ENCODE data around the gene MNX1.

MNX1 gene

DNA sequence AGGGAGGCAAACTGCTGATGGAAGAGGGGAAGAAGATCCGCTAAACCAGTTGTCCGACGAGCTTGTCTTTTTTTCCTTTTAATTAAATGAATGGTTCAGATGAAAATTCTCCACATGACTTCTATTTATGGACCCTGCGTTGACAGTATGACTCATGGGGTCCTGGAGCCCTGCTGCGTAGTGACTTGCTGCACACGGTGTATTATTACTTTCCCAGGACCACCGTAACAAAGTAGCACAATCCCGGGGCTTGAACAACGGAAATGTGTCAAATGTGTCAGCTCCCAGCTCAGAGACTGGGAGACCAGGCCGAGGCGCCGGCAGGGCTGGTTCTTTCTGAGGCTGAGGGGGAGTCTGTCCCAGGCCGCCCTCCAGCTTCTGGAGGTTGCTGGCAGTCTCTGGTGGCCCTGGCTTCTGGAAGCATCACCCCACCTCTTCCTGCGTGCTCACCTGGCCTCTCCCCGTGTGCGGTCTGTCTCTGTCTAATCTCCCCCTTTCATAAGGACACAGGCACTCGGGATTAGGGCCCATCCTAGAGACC is 33.8 kb upstream of the MNX1 start:
- no peaks in the 10 kb centered on the region for H3K27me3 ChIP-seq (ENCODE audit: control insufficient read depth in 1 of 2, insufficient read depth in 2 of 2, low read length in 2 of 2)
- H3K4me3 ChIP-seq (ENCODE audit: low read depth in 1 of 2, low read length in 2 of 2): no peak overlapping the region
- H3K27ac ChIP-seq (ENCODE audit: low read depth, low read length): no peak overlapping the region
- no peaks in the 10 kb centered on the region for H3K36me3 ChIP-seq (ENCODE audit: insufficient read depth, low read length)
- H3K9ac ChIP-seq (ENCODE audit: low read length): no peak overlapping the region
- no peaks in the 10 kb centered on the region for H3K9me3 ChIP-seq (ENCODE audit: low read length)
- H3K4me1 ChIP-seq (ENCODE audit: insufficient read depth, low read length): no peaks in the 10 kb centered on the region

DNA sequence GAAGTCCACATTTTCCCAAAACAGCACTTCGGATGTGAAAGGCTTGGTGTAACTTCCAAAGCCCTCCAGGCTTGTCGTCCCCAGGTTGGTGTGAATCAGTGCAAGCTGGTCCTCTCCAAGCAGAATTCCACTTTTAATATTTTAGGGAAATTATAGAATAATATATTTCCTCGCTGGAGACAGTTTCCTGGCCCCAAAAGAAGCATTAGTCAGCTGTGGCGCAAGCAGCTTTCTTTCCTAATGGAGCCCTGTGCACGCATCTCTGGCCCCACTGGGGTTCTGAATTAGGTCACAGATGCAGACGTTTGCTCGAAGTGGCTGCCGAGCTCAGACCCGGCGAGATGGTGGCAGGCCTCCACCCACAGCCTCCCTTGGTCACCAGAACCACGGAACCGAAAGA is 33.3 kb upstream of the MNX1 start:
- H3K27ac ChIP-seq (ENCODE audit: low read depth, low read length): no peak overlapping the region

DNA sequence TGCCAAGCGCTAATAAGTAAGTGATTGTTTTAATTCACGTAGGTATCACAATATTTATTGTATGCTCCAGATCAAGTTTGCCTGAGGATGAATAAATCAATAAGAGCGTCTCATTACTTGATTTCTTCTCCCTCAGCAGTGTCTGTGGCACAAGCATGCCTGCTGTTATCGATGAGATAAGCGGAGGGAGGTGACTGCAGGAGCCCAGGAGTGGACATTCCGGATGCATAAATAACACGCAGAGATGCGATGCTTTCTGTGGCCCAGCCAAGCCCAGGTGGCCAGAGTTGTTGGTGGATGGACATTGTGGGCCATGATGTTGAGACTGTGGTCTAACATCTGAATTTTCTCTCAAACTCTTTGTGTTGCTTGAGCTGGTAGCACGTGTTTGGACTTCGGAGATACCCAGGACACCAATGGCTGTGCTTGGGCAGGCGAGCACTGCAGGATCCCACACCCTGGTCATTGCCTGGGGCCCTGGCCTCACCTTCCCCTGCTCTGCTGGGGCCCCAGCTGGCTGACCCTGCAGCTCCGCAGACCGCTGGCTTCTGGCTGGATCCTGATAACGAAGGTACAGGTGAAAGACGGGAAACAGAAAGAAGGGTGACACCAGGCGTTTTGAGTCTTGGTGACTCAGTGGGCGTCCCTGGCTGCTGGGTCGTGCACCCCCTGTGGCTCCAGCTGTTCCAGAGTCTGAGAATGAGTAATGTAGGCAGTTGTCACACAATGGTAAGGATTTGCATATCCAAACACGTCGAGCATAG is 31.2 kb upstream of the MNX1 start:
- Histone ChIP-seq H3K27me3 (ENCODE audit: control insufficient read depth in 1 of 2, insufficient read depth in 2 of 2, low read length in 2 of 2) (no peaks in the 10 kb centered on the region), H3K36me3 (ENCODE audit: insufficient read depth, low read length) (no peaks in the 10 kb centered on the region), H3K27ac (ENCODE audit: low read depth, low read length) (no peak overlapping the region)

More for the DNA sequence above, 33.3 kb upstream of the MNX1 start:
- Histone ChIP-seq H3K27me3 (ENCODE audit: control insufficient read depth in 1 of 2, insufficient read depth in 2 of 2, low read length in 2 of 2) (no peaks in the 10 kb centered on the region), H3K9ac (ENCODE audit: low read length) (no peak overlapping the region), H3K4me1 (ENCODE audit: insufficient read depth, low read length) (no peaks in the 10 kb centered on the region), H3K36me3 (ENCODE audit: insufficient read depth, low read length) (no peaks in the 10 kb centered on the region), H3K9me3 (ENCODE audit: low read length) (no peaks in the 10 kb centered on the region), H3K4me3 (ENCODE audit: low read depth in 1 of 2, low read length in 2 of 2) (no peak overlapping the region)

DNA sequence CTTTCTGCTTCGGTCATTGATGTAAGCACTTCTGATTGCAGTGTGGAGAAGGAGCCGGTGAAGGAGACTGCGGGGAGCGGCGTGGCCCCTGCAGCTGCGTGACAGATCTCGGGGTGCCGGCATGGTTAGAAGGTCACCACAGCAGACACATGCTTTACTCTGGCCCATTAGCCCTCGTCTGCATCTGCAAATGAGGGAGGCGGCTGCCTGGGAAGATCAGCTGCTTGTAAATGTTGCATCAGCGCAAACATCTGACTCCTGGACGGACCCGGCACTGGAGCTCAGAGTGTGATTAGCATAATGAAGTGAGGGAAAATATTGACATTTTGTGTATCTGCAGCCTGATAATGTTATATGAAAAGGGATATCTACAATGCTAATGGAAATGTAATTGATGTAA is 30.5 kb upstream of the MNX1 start:
- no peaks in the 10 kb centered on the region for H3K27me3 ChIP-seq (ENCODE audit: control insufficient read depth in 1 of 2, insufficient read depth in 2 of 2, low read length in 2 of 2)
- no peak overlapping the region for H3K27ac ChIP-seq (ENCODE audit: low read depth, low read length)
- H3K4me1 ChIP-seq (ENCODE audit: insufficient read depth, low read length): no peaks in the 10 kb centered on the region
- H3K4me3 ChIP-seq (ENCODE audit: low read depth in 1 of 2, low read length in 2 of 2): no peak overlapping the region
- no peak overlapping the region for H3K9ac ChIP-seq (ENCODE audit: low read length)
- H3K9me3 ChIP-seq (ENCODE audit: low read length): peaks cover 5% of the 10 kb centered on the region
- H3K36me3 ChIP-seq (ENCODE audit: insufficient read depth, low read length): no peaks in the 10 kb centered on the region

More for the DNA sequence above, 31.2 kb upstream of the MNX1 start:
- no peaks in the 10 kb centered on the region for H3K4me1 ChIP-seq (ENCODE audit: insufficient read depth, low read length)
- no peaks in the 10 kb centered on the region for H3K9me3 ChIP-seq (ENCODE audit: low read length)
- no peak overlapping the region for H3K9ac ChIP-seq (ENCODE audit: low read length)
- no peak overlapping the region for H3K4me3 ChIP-seq (ENCODE audit: low read depth in 1 of 2, low read length in 2 of 2)

DNA sequence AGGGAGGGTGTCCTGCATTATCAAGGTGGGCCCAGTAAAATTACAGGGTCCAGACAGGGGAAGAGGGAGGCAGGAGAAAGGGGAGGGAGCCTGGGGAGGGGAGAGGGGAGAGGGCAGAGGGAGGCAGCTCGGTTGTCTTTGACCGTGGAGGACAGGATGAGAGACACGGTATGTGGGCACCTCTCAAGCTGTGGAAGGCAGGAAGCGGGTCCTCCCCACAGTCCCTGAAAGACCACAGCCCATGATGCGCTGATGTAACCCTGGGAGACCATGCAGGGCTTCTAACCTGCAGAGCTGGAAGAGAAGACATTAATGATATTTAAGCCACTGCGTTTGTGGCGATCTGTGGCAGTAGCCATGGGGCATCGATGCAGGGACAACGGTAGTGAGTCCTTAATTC is 27.2 kb upstream of the MNX1 start:
- peaks cover 0 to 5% of the 10 kb centered on the region in 2 donors for H3K27me3 ChIP-seq (ENCODE audit: control insufficient read depth in 1 of 2, insufficient read depth in 2 of 2, low read length in 2 of 2)

DNA sequence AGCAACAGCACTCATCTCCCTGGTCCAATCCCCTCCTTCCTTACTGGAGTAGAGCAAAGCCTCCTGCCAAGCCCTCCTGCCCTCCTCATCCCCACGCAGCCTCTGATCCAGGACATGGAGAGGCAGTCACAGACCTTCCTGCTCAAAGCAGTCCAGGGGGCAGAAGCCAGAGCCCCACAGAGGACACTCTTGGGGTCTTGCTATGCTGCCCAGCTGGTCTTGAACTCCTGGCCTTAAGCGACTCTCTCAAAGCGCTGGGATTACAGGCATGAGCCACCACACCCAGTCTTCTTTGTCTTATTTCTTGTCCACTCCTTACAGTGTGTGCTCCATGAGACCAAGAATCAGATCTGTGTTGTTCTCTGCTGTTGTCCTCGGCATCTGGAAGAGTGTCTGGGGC is 26.6 kb upstream of the MNX1 start:
- Histone ChIP-seq H3K27me3 (ENCODE audit: control insufficient read depth in 1 of 2, insufficient read depth in 2 of 2, low read length in 2 of 2) (peaks cover 1 to 5% of the 10 kb centered on the region in 2 donors), H3K27ac (ENCODE audit: low read depth, low read length) (no peak overlapping the region), H3K4me1 (ENCODE audit: insufficient read depth, low read length) (no peaks in the 10 kb centered on the region), H3K36me3 (ENCODE audit: insufficient read depth, low read length) (no peaks in the 10 kb centered on the region), H3K4me3 (ENCODE audit: low read depth in 1 of 2, low read length in 2 of 2) (no peak overlapping the region), H3K9ac (ENCODE audit: low read length) (no peak overlapping the region), H3K9me3 (ENCODE audit: low read length) (peaks cover 7% of the 10 kb centered on the region)

More for the DNA sequence above, 27.2 kb upstream of the MNX1 start:
- no peak overlapping the region for H3K9ac ChIP-seq (ENCODE audit: low read length)
- no peaks in the 10 kb centered on the region for H3K36me3 ChIP-seq (ENCODE audit: insufficient read depth, low read length)
- H3K27ac ChIP-seq (ENCODE audit: low read depth, low read length): no peak overlapping the region
- peaks cover 7% of the 10 kb centered on the region for H3K9me3 ChIP-seq (ENCODE audit: low read length)
- no peaks in the 10 kb centered on the region for H3K4me1 ChIP-seq (ENCODE audit: insufficient read depth, low read length)
- H3K4me3 ChIP-seq (ENCODE audit: low read depth in 1 of 2, low read length in 2 of 2): no peak overlapping the region

DNA sequence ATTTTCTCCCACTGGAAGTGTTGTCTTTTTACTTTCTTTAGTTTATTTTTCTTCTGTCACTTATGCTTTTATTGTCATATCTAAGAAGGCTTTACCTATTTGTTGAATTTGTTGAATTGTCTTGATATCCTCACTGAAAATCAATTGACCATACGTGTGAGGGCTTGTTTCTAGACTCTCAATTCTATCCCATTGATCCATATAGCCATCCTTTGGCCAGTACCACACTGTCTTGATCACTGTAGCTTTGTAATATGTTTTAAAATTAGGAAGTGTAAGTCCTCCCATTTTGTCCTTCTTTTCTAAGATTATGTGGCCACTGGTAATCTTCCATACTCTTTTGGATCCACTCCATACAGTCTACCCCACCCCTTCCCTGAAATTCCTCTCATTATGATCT is 25.5 kb upstream of the MNX1 start:
- Histone ChIP-seq H3K4me1 (ENCODE audit: insufficient read depth, low read length) (no peaks in the 10 kb centered on the region), H3K27ac (ENCODE audit: low read depth, low read length) (no peak overlapping the region), H3K9me3 (ENCODE audit: low read length) (peaks cover 7% of the 10 kb centered on the region), H3K36me3 (ENCODE audit: insufficient read depth, low read length) (no peaks in the 10 kb centered on the region), H3K4me3 (ENCODE audit: low read depth in 1 of 2, low read length in 2 of 2) (no peak overlapping the region), H3K27me3 (ENCODE audit: control insufficient read depth in 1 of 2, insufficient read depth in 2 of 2, low read length in 2 of 2) (peaks cover 5 to 11% of the 10 kb centered on the region in 2 donors), H3K9ac (ENCODE audit: low read length) (no peak overlapping the region)

DNA sequence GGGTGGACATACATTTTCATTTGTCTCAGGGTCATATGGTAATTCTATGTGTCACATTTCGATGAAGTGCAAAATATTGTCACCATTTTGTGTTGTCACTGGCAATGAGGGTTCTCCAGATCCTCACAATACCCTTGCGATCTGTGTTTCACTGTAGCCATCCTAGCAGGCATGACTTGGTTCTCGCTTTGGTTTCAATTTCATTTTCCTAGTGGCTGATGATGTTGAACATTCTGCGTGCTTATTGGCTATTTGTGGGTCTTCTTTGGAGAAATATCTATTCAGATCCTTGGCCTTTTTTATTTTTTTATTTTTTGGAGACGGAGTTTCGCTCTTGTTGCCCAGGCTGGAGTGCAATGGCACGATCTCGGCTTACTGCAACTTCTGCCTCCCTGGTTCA is 24.8 kb upstream of the MNX1 start:
- Histone ChIP-seq H3K9me3 (ENCODE audit: low read length) (peaks cover 7% of the 10 kb centered on the region), H3K4me3 (ENCODE audit: low read depth in 1 of 2, low read length in 2 of 2) (no peak overlapping the region), H3K4me1 (ENCODE audit: insufficient read depth, low read length) (no peaks in the 10 kb centered on the region), H3K27ac (ENCODE audit: low read depth, low read length) (no peak overlapping the region), H3K36me3 (ENCODE audit: insufficient read depth, low read length) (no peaks in the 10 kb centered on the region), H3K27me3 (ENCODE audit: control insufficient read depth in 1 of 2, insufficient read depth in 2 of 2, low read length in 2 of 2) (peaks cover 5 to 11% of the 10 kb centered on the region in 2 donors), H3K9ac (ENCODE audit: low read length) (no peak overlapping the region)

DNA sequence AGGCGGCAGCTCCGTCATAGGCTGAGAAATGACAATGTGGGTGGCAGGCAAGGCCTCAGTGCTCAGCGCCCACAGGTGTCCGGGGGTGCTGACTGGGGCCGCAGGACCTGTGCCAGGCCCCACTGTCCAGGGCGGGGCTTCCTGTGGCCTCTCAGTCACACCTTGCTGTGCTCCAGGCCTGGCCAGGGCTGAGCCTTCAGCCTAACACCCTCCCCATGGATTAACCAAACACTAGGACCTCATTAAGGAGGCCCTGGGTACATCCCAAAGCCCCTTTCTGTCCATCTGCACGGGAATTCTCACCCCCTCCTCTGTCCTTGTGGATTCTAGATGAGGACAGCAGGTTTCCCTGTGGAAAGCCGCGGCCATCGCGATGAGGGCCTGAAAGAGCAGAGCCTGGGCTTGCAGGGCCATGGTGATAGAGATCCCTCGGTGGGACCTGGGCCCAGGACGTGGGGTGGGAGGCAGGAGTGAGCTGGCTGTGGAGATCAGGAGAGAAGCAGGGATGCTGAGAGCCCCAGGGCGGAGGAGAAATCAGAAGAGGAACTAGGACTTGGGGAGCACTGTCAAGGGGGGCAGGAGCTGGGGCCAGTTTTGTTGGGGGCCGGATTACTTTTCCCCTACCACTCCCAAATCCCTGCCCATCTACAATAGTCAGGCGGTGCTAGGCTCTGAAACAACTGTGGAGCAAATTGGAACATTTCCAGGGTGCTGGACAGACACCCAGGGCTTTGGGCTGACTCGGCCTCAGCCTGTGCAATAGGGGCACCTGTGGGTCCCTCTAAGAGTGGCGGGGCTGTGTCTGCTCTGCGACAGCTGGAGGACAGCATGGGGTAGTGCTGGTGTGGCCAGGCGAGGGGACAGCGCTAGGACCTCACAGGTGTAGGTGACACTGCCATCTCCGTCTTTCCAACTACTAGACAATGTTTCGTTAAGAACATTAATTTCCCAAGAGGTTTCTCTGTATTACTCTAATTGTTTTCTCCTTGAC is 23.3 kb upstream of the MNX1 start:
- no peaks in the 10 kb centered on the region for H3K36me3 ChIP-seq (ENCODE audit: insufficient read depth, low read length)
- H3K27me3 ChIP-seq (ENCODE audit: control insufficient read depth in 1 of 2, insufficient read depth in 2 of 2, low read length in 2 of 2): peaks cover 6 to 11% of the 10 kb centered on the region in 2 donors
- H3K27ac ChIP-seq (ENCODE audit: low read depth, low read length): no peak overlapping the region
- no peak overlapping the region for H3K9ac ChIP-seq (ENCODE audit: low read length)
- peaks cover 7% of the 10 kb centered on the region for H3K9me3 ChIP-seq (ENCODE audit: low read length)
- H3K4me1 ChIP-seq (ENCODE audit: insufficient read depth, low read length): no peaks in the 10 kb centered on the region
- H3K4me3 ChIP-seq (ENCODE audit: low read depth in 1 of 2, low read length in 2 of 2): no peak overlapping the region

DNA sequence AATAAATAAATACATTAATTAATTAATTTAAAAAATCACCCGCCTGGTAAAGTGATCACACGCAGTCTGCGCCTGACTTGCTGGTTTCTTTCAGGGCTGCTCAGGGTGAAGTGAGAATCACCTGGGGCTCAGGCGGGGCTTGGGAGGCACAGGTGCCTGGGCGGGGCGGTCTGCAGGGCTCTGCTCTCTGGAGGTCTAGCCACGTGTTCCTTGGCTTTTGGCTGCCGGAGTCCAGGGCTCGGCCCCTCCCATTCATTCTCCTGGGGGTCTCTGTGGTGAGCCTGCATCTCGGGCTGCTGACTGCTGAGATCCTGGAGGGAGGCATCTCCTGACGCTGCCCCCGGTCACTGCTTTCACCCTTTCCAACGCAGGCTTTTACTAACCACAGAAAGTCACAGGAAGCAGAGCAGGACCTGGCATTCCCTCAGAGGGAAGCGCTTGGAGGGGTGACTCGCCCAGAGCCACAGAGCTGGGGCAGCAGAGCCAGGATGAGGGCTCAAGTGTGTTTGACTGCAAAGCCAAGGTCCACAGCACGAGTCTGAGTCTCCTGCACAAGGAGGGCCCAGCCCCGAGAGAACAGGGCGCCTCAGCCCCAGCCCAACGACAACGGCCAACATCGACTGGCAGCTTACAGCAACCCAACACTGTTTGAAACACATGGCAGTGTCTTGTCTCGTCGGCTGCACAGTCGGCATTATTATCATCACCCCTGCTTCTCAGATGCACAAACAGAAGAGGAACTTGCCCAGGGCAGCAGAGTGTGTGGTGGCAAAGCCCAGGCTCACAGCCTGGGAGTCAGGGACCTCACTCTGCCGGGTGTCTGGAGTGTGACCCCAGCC is 22.4 kb upstream of the MNX1 start:
- peaks cover 9 to 11% of the 10 kb centered on the region in 2 donors for H3K27me3 ChIP-seq (ENCODE audit: control insufficient read depth in 1 of 2, insufficient read depth in 2 of 2, low read length in 2 of 2)
- H3K9me3 ChIP-seq (ENCODE audit: low read length): peaks cover 7% of the 10 kb centered on the region
- H3K27ac ChIP-seq (ENCODE audit: low read depth, low read length): no peak overlapping the region
- no peaks in the 10 kb centered on the region for H3K36me3 ChIP-seq (ENCODE audit: insufficient read depth, low read length)
- H3K4me3 ChIP-seq (ENCODE audit: low read depth in 1 of 2, low read length in 2 of 2): no peak overlapping the region
- no peaks in the 10 kb centered on the region for H3K4me1 ChIP-seq (ENCODE audit: insufficient read depth, low read length)
- no peak overlapping the region for H3K9ac ChIP-seq (ENCODE audit: low read length)

DNA sequence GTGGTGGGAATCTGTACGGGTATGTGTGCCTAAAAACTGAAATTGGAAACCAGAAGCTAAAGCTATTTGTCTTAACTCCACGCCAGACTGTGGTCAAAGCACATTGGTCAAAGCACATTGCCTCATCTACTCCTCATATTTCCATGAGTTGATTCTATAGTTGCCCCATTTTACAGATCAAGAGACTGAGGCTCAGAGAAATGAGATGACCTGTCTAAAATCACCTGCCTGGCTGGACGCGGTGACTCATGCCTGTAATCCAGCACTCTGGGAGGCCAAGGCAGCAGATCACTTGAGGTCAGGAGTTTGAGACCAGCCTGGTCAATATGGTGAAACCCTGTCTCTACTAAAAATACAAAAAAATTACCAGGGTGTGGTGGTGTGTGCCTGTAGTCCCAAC is 21.7 kb upstream of the MNX1 start:
- Histone ChIP-seq H3K27me3 (ENCODE audit: control insufficient read depth in 1 of 2, insufficient read depth in 2 of 2, low read length in 2 of 2) (peaks cover 9 to 11% of the 10 kb centered on the region in 2 donors), H3K27ac (ENCODE audit: low read depth, low read length) (no peak overlapping the region), H3K36me3 (ENCODE audit: insufficient read depth, low read length) (no peaks in the 10 kb centered on the region), H3K4me1 (ENCODE audit: insufficient read depth, low read length) (no peaks in the 10 kb centered on the region), H3K9ac (ENCODE audit: low read length) (no peak overlapping the region), H3K9me3 (ENCODE audit: low read length) (peaks cover 7% of the 10 kb centered on the region), H3K4me3 (ENCODE audit: low read depth in 1 of 2, low read length in 2 of 2) (no peak overlapping the region)
